Measurements from ENCODE around the gene FLCN. TPM values are rescaled to one million over a fixed set of nuclear protein-coding genes. Genes with fewer than 3 reads are reported as not detected.

FLCN gene
- total and polyA plus RNA-seq, 2 donors (not counting 1 experiment from before 2014, with no cell fraction given), result 16.4 to 68.5 TPM

- no peak for DNase-seq (ENCODE audit: low read depth in 2 of 2)
- H3K79me2 ChIP-seq (ENCODE audit: control insufficient read depth, insufficient read depth, low read length), result peaks cover 12% of the 10 kb centered on the region
- no peaks in the 10 kb centered on the region for H4K20me1 ChIP-seq (ENCODE audit: control insufficient read depth, extremely low read depth, insufficient read depth, low read length)
- H3K27ac ChIP-seq (ENCODE audit: insufficient read depth, low read length), result no peak overlapping the region
- H3K36me3 ChIP-seq (ENCODE audit: control insufficient read depth, insufficient read depth, low read length), result peaks cover 49% of the 10 kb centered on the region
- no peak for TF ChIP-seq EZH2 (IDR thresholded peaks at IDR 0.05; ENCODE audit: low read length, missing control alignments)
- no peak for TF ChIP-seq CTCF (conservative IDR thresholded peaks at IDR 0.05 in 1 of 2, IDR thresholded peaks at IDR 0.05 in 1 of 2; ENCODE audit: low read depth in 1 of 2, low read length in 2 of 2)
- no peak overlapping the region for H3K9ac ChIP-seq (ENCODE audit: insufficient read depth, low read length)
- no peaks in the 10 kb centered on the region for H3K27me3 ChIP-seq (ENCODE audit: control insufficient read depth, insufficient read depth, low read length)
- H3K9me3 ChIP-seq (ENCODE audit: control insufficient read depth, insufficient read depth, low read depth, low read length), result no peaks in the 10 kb centered on the region
- H3K4me2 ChIP-seq (ENCODE audit: extremely low read depth, insufficient read depth, low read length), result no peak overlapping the region
- H2AFZ ChIP-seq (ENCODE audit: low read length), result no peak overlapping the region
- no peaks in the 10 kb centered on the region for H3K4me1 ChIP-seq (ENCODE audit: control insufficient read depth, extremely low read depth, insufficient read depth, low read length)
- H3K4me3 ChIP-seq (replicated peaks in 1 of 4; ENCODE audit: control extremely low read depth in 1 of 4, insufficient read depth in 1 of 4, low read depth in 3 of 4, low read length in 4 of 4), result no peak overlapping the region
Observed at GRCh38 chr17:17226451-17227265, 10.3 kb downstream of the FLCN start.

GRCh38 chr17:17225901-17226300 lies 11.1 kb downstream of the FLCN start:
- no peak overlapping the region for H3K9ac ChIP-seq (ENCODE audit: insufficient read depth, low read length)
- H3K4me1 ChIP-seq (ENCODE audit: control insufficient read depth, extremely low read depth, insufficient read depth, low read length), result no peaks in the 10 kb centered on the region
- no peaks in the 10 kb centered on the region for H4K20me1 ChIP-seq (ENCODE audit: control insufficient read depth, extremely low read depth, insufficient read depth, low read length)
- no peaks in the 10 kb centered on the region for H3K27me3 ChIP-seq (ENCODE audit: control insufficient read depth, insufficient read depth, low read length)
- TF ChIP-seq EZH2 (IDR thresholded peaks at IDR 0.05; ENCODE audit: low read length, missing control alignments), result no peak
- TF ChIP-seq CTCF (conservative IDR thresholded peaks at IDR 0.05 in 1 of 2, IDR thresholded peaks at IDR 0.05 in 1 of 2; ENCODE audit: low read depth in 1 of 2, low read length in 2 of 2), result no peak
- H2AFZ ChIP-seq (ENCODE audit: low read length), result no peak overlapping the region
- H3K4me2 ChIP-seq (ENCODE audit: extremely low read depth, insufficient read depth, low read length), result no peak overlapping the region
- peaks cover 55% of the 10 kb centered on the region for H3K36me3 ChIP-seq (ENCODE audit: control insufficient read depth, insufficient read depth, low read length)
- no peaks in the 10 kb centered on the region for H3K9me3 ChIP-seq (ENCODE audit: control insufficient read depth, insufficient read depth, low read depth, low read length)
- H3K79me2 ChIP-seq (ENCODE audit: control insufficient read depth, insufficient read depth, low read length), result peaks cover 6% of the 10 kb centered on the region
- DNase-seq (ENCODE audit: low read depth in 2 of 2), result no peak
- H3K27ac ChIP-seq (ENCODE audit: insufficient read depth, low read length), result no peak overlapping the region
- H3K4me3 ChIP-seq (replicated peaks in 1 of 4; ENCODE audit: control extremely low read depth in 1 of 4, insufficient read depth in 1 of 4, low read depth in 3 of 4, low read length in 4 of 4), result no peak overlapping the region

GRCh38 chr17:17224137-17224536 lies 12.8 kb downstream of the FLCN start:
- TF ChIP-seq CTCF (conservative IDR thresholded peaks at IDR 0.05 in 1 of 2, IDR thresholded peaks at IDR 0.05 in 1 of 2; ENCODE audit: low read depth in 1 of 2, low read length in 2 of 2) (no peak), EZH2 (IDR thresholded peaks at IDR 0.05; ENCODE audit: low read length, missing control alignments) (no peak)
- Histone ChIP-seq H3K4me3 (replicated peaks in 1 of 4; ENCODE audit: control extremely low read depth in 1 of 4, insufficient read depth in 1 of 4, low read depth in 3 of 4, low read length in 4 of 4) (no peak overlapping the region), H3K4me2 (ENCODE audit: extremely low read depth, insufficient read depth, low read length) (no peak overlapping the region), H3K27me3 (ENCODE audit: control insufficient read depth, insufficient read depth, low read length) (no peaks in the 10 kb centered on the region), H3K27ac (ENCODE audit: insufficient read depth, low read length) (no peak overlapping the region), H3K79me2 (ENCODE audit: control insufficient read depth, insufficient read depth, low read length) (peaks cover 1% of the 10 kb centered on the region), H4K20me1 (ENCODE audit: control insufficient read depth, extremely low read depth, insufficient read depth, low read length) (no peaks in the 10 kb centered on the region), H3K9me3 (ENCODE audit: control insufficient read depth, insufficient read depth, low read depth, low read length) (no peaks in the 10 kb centered on the region), H3K36me3 (ENCODE audit: control insufficient read depth, insufficient read depth, low read length) (peaks cover 57% of the 10 kb centered on the region), H2AFZ (ENCODE audit: low read length) (no peak overlapping the region), H3K9ac (ENCODE audit: insufficient read depth, low read length) (no peak overlapping the region), H3K4me1 (ENCODE audit: control insufficient read depth, extremely low read depth, insufficient read depth, low read length) (no peaks in the 10 kb centered on the region)
- DNase-seq (ENCODE audit: low read depth in 2 of 2), result no peak
